UCSD-AML1 (cell line): ENCODE data around the gene OR10H1.
"Not testable (repeated sequence)": the region's sequence is repeated elsewhere in the genome, so short reads cannot be mapped to it uniquely, and the experiment has no call there.

Source experiments
- DNase-seq: peaks from one replicate; lab custom pipeline; 2025; ENCODE audit not compliant: unreplicated experiment; lab: John Stamatoyannopoulos, UW

The OR10H1 gene

DNA sequence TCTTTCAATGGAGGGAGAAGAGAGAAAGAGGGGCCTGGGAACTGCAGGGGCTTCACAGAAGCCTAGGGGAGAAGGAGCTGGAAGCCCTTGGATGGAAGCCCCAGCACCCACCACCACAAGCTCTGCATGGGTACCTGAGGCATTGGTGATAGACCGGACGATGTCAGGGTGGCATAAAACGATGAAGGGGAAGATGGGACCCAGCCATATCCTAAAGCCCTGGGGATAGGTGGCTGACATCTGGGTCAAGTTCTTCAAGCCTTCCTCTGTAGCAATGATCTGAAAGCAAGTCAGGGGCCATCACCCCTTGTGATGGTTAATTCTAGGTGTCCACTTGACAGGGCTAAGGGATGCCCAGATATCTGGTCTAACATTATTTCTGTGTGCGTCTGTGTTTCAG lies 39.2 kb downstream of the OR10H1 start:
- no peak for DNase-seq

DNA sequence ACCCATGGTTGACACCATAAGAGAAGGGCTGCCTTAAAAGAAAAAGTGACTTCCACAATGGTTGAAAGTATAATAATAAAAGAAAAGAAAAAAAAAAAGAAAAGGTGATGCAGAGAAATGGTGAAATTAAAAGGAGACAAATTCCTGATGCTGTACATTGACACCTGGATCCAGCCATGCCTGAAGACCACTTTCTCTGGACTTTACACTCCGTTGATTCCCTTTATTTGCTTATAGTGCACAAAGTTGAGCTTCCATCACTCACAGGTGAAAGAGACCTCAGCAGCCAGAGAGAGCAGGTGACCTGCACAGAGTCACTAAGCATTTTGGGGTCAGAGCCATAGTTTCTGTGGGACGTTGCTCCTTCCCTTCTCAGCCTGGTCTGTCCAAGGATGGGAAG lies 40.2 kb downstream of the OR10H1 start:
- DNase-seq = no peak

DNA sequence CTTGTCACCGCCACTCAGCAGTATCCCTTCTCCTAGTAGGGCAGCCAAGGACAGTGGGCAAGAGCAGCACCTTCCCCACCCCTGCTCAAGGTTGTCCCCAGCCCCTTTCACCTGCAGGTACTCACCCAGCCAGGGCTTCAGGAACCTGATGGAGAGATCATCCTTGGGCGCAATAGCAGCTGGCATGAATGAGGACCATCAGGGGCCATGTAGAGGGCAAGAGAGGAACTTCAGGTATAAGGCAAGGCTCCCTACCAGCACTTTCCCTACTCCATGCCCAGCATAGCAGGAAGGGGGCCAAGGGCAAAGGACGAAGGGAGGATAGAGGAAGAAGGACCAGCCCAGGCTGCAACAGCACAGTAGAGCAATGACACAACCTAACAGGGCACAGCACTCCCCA lies 41.3 kb downstream of the OR10H1 start:
- not testable (repeated sequence) for DNase-seq

DNA sequence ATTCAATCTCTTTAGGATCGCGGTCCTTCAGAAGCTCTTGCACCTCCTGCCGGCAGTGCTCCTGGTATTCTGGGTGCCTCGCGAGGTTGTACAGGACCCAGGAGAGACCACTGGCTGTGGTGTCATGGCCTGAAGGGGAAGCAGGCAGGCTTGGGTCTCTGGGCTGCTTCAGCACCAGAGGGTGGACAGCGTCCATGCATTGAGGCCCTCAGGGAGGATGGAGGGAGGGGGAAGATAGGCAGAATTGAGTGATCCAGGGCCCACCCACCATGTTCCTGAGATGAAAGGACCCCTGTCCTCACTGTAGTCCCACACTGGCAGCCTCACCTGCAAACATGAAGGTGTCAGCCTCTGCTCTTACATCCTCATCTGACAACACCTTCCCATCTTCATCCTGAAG lies 45.9 kb downstream of the OR10H1 start:
- no peak for DNase-seq

DNA sequence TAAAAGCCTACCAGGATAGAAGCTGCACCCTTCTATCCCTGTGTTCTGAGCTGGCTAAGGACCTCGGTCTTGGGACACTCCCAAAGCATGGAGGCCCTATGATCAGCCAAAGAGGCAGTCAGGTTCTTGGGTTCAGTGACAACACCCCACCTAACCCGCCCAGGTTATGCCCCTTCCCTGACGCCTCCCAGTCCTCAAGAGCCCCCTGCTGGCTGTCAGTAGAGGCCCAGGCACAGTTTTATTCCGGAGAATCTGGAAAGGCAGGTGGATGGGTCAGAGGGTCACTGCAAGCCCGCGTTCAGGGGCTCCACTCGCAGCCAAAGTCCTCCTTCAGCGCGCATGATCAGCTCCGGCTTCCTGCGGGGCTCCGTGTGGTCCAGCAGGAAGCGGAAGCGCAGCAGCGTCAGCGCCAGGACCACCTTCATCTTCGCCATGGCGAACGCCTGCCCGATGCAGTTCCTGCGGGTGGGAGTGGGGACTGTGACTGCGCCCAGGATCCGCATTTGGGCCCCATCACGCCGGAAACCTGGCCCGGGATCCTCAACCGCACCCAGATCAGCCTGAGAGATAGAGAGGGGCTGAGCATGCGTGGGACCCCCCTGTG lies 55.4 kb downstream of the OR10H1 start:
- no peak for DNase-seq

DNA sequence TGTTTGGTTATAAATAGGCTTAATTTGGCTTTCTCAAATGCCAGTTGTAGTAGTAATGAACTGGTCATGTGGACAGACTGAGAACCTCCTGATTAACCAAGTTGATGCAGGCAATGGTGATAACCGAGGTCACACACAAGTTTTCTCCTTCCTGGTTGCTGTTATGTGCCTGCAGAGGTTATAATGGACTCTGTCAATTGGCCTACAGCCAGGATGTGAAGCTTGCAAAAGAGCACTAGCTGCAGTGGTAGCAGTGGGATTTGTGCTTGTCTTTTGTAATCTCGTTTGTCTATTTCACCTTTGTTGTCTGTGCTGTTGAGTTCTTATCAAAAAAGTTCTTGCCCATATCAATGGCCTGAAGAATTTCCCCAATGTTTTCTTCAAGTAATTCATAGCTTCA lies 57.1 kb downstream of the OR10H1 start:
- no peak for DNase-seq
